BJ (cell line): Measurements from ENCODE around the gene STK24. TPM values are rescaled to one million over a fixed set of nuclear protein-coding genes. Genes with fewer than 3 reads are reported as not detected.
"Not testable (repeated sequence)": the region's sequence is repeated elsewhere in the genome, so short reads cannot be mapped to it uniquely, and the experiment has no call there.

Experiments used
- CTCF ChIA-PET: fragments of 350-600 bp; formaldehyde crosslinking; extraction: SDS; loops from one replicate; lab custom pipeline; 2021; ENCODE audit warnings: antibody characterized with exemption, inconsistent platforms; lab: Yijun Ruan, JAX
- POLR2A ChIA-PET: fragments of 300-600 bp; sonication (Branson Sonifier 250); formaldehyde crosslinking; extraction: SDS; loops from one replicate; lab custom pipeline; 2021; ENCODE audit warnings: antibody characterized with exemption; lab: Charles Lee
- DNase-seq: peaks from one replicate; pipeline ENCODE4 v3.0.0-alpha.2; 2011; ENCODE audit warnings: low read depth
- H3K27me3 ChIP-seq: 2 replicates; pipeline ENCODE4 v1.6.0; 2011; ENCODE audit warnings: low read length; ENCODE audit not compliant: control insufficient read depth, insufficient read depth
- H3K36me3 ChIP-seq: 2 replicates; pipeline ENCODE4 v1.5.1; 2011; ENCODE audit warnings: low read length; ENCODE audit not compliant: control insufficient read depth, insufficient read depth
- H3K4me3 ChIP-seq: 2 replicates; pipeline ENCODE4 v1.5.1; 2011; ENCODE audit warnings: low read depth, mild to moderate bottlenecking, control low read depth, low read length
- CTCF ChIP-seq: IDR thresholded peaks from 2 replicates; pipeline ENCODE4 v1.5.1; 2011; ENCODE audit warnings: low read depth, mild to moderate bottlenecking, control low read depth, inconsistent platforms, low read length, moderate library complexity; ENCODE audit not compliant: insufficient read depth
- polyA minus RNA-seq: library from RNA; depleted of rRNA, polyadenylated mRNA; stranded (reverse); fragments of >200 nt; gene quantifications from 2 replicates; pipeline ENCODE4 v1.2.3, GENCODE V29; 2011; rRNA and poly(A)+ RNA removed
- polyA plus RNA-seq: library from polyadenylated mRNA; depleted of rRNA; stranded (reverse); fragments of >200 nt; gene quantifications from 2 replicates; pipeline ENCODE4 v1.2.3, GENCODE V29; 2011; rRNA removed

The STK24 gene
- 32.8 and 36.7 TPM in 2 replicates for polyA plus RNA-seq
- polyA minus RNA-seq: 17.5 and 29.9 TPM in 2 replicates

GRCh38 chr13:98576963-98577835 is at the start of gene STK24:
TSS of gene STK24 (minus strand) at chr13:98577107. CDS start at chr13:98576786, 321 bp downstream.
- CTCF ChIA-PET: interaction anchor here (0.9 kb wide), 1 partner anchor 76 kb away, joined by 3 read pairs; no protein-coding TSS in a partner anchor
- TF ChIP-seq CTCF: no peak
- POLR2A ChIA-PET: no interaction called here

GRCh38 chr13:98626298-98626935 is 49.5 kb upstream of the STK24 start:
- ChIA-PET POLR2A (no interaction called here), CTCF (interaction anchor here (0.6 kb wide), 1 partner anchor 26 kb away, joined by 3 read pairs; no protein-coding TSS in a partner anchor)
- DNase-seq: no peak

More at GRCh38 chr13:98576963-98577835, at the start of gene STK24:
- Histone ChIP-seq H3K4me3 (peak within 1 kb of the TSS; percentile 82), H3K36me3 (no peaks in the 10 kb centered on the region), H3K27me3 (no peaks in the 10 kb centered on the region)
- DNase-seq: no peak

GRCh38 chr13:98624589-98624988 is 47.7 kb upstream of the STK24 start:
- H3K4me3 ChIP-seq: not testable (repeated sequence)

More at GRCh38 chr13:98626298-98626935, 49.5 kb upstream of the STK24 start:
- H3K27me3 ChIP-seq: 0 out of 2 replicates have a peak, but pooled peaks cover under 1% of the 10 kb centered on the region
- no peak for TF ChIP-seq CTCF
- no peak overlapping the region for H3K4me3 ChIP-seq
- no peaks in the 10 kb centered on the region for H3K36me3 ChIP-seq

GRCh38 chr13:98622931-98623331 is 46.0 kb upstream of the STK24 start:
- Histone ChIP-seq H3K27me3 (no peaks in the 10 kb centered on the region), H3K36me3 (no peaks in the 10 kb centered on the region), H3K4me3 (no peak overlapping the region)
- DNase-seq: no peak
- ChIA-PET POLR2A (no interaction called here), CTCF (interaction anchor here (0.6 to 1.3 kb wide), 2 partner anchors 178 to 183 kb away, joined by 3 read pairs; no protein-coding TSS in a partner anchor)
- no peak for TF ChIP-seq CTCF

More at GRCh38 chr13:98624589-98624988, 47.7 kb upstream of the STK24 start:
- H3K27me3 ChIP-seq, DNase-seq, POLR2A ChIA-PET, H3K36me3 ChIP-seq: not testable (repeated sequence)
- CTCF ChIA-PET: interaction anchor here (2.5 kb wide), 1 partner anchor 29 kb away, joined by 7 read pairs; no protein-coding TSS in a partner anchor

- H3K27me3 ChIP-seq: no peaks in the 10 kb centered on the region
- ChIA-PET CTCF (interaction anchor here (1.0 to 1.2 kb wide), 2 partner anchors 11 to 38 kb away, joined by 3 read pairs; no protein-coding TSS in a partner anchor), POLR2A (no interaction called here)
These were observed 42.6 kb upstream of the STK24 start for GRCh38 chr13:98619556-98619955.

GRCh38 chr13:98615595-98615994 is 38.7 kb upstream of the STK24 start:
- DNase-seq, H3K4me3 ChIP-seq, H3K36me3 ChIP-seq, H3K27me3 ChIP-seq, POLR2A ChIA-PET: not testable (repeated sequence)
- CTCF ChIA-PET: interaction anchor here (0.8 kb wide), 1 partner anchor 9 kb away, joined by 3 read pairs; no protein-coding TSS in a partner anchor

More at GRCh38 chr13:98619556-98619955, 42.6 kb upstream of the STK24 start:
- no peak for DNase-seq
- no peak for TF ChIP-seq CTCF
- Histone ChIP-seq H3K36me3 (no peaks in the 10 kb centered on the region), H3K4me3 (no peak overlapping the region)
